Erythroblast (primary cell): ENCODE results near the gene ZNF597.

Experiments used
- GATA1 ChIP-seq: IDR thresholded peaks from 2 replicates; pipeline ENCODE4 v1.6.1; 2011; ENCODE audit warnings: low read depth, mild to moderate bottlenecking, control low read depth, low read length, moderate library complexity
- POLR2A ChIP-seq: IDR thresholded peaks from 2 replicates; pipeline ENCODE4 v1.6.1; 2011; ENCODE audit warnings: mild to moderate bottlenecking, low read length

DNA sequence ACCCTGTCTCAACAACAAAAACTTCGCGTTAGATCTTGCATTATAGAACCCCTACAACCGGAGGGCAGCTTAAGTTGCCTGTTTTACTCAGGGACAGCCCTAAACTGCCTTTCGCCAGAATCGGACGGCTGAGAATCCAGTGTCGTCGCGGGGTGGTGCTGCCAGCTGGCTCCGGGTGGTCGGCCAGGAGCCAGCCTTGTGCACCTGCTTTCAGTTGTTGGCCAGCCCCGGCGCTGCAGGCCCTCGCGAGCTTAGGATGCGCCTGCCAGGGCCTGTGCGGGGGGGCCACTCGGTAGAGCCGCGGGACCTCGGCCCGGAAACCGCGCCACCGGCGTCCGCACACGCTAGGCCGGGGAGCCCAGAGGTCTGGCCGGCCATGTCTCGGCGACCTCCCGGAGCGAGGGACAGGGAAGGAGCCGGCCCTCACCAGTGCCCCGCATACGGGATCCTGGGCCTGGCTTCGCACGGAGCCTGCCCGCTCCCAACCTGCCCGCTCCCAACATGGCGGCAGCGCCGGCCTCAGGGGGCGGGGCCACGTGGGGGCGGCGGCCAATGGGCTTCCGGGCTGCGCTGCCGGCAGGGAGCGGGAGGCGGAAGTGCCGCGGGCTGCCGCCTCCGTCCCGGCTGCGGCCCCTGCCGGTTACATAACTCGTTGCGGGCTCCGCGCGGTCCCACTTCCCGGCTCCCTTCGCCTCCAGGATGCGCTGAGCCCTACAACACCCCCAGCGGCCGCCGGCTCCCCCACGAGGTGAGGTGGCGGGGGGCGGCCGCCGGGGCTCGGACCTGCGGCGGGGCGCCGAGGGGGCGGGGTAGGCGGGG, 14.3 kb upstream of the ZNF597 start:
- no peak for TF ChIP-seq GATA1
- peak; percentile 77 for TF ChIP-seq POLR2A
